Bronchial epithelial cell (primary cell): ENCODE data around the gene PRKG1. TPM values are rescaled to one million over a fixed set of nuclear protein-coding genes. Genes with fewer than 3 reads are reported as not detected.

Source experiments
- DNase-seq: peaks from one replicate; pipeline ENCODE4 v3.0.0-alpha.2; 2010; ENCODE audit warnings: low read depth
- FAIRE-seq: peaks from 2 replicates; lab custom pipeline; 2011; peaks lifted over from hg19 to GRCh38; lab: Jason Lieb, UNC
- H3K27me3 ChIP-seq: 2 replicates; pipeline ENCODE4 v1.5.1; 2011; ENCODE audit warnings: low read length; ENCODE audit not compliant: control insufficient read depth, insufficient read depth
- H3K36me3 ChIP-seq: 2 replicates; pipeline ENCODE4 v1.5.1; 2011; ENCODE audit warnings: low read length; ENCODE audit not compliant: control insufficient read depth, insufficient read depth
- H3K4me3 ChIP-seq: 2 replicates; pipeline ENCODE4 v1.5.1; 2011; ENCODE audit warnings: mild to moderate bottlenecking, low read depth, low read length, control low read depth
- total RNA-seq: library from RNA; depleted of rRNA; stranded (reverse); fragments of >200 nt; gene quantifications from 2 replicates; pipeline ENCODE4 v1.2.1, GENCODE V29; 2014
- TF ChIP-seq, protein P1 (sequence below): IDR thresholded peaks from 2 replicates; pipeline ENCODE4 v1.5.1; 2011; ENCODE audit warnings: mild to moderate bottlenecking, moderate library complexity, low read length, control low read depth, inconsistent platforms; ENCODE audit not compliant: insufficient read depth, severe bottlenecking

The PRKG1 gene
- total RNA-seq, 1 donor from 2014 or later = 0.26 TPM

DNA sequence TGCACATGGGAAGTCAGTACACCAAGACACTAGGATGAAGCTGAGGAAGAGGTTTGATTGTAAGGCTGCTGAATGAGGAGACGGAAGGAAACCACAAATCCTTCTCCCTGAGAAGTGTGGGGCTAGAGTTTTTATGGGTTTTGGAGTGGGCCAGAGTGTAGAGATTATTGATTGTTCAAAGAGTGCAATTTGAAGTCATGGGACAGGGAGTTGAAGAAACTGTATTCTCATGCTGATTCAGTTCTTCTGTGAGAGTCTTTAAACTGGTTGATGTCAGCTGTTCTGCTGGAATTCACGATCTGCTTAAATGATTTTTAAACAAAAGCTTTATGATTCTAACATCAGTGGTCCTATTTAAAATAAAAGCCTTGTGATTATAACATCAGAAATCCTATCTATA, 533.9 kb downstream of the PRKG1 start:
- no peaks in the 10 kb centered on the region for H3K36me3 ChIP-seq
- TF ChIP-seq, protein P1, sequence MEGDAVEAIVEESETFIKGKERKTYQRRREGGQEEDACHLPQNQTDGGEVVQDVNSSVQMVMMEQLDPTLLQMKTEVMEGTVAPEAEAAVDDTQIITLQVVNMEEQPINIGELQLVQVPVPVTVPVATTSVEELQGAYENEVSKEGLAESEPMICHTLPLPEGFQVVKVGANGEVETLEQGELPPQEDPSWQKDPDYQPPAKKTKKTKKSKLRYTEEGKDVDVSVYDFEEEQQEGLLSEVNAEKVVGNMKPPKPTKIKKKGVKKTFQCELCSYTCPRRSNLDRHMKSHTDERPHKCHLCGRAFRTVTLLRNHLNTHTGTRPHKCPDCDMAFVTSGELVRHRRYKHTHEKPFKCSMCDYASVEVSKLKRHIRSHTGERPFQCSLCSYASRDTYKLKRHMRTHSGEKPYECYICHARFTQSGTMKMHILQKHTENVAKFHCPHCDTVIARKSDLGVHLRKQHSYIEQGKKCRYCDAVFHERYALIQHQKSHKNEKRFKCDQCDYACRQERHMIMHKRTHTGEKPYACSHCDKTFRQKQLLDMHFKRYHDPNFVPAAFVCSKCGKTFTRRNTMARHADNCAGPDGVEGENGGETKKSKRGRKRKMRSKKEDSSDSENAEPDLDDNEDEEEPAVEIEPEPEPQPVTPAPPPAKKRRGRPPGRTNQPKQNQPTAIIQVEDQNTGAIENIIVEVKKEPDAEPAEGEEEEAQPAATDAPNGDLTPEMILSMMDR = no peak
- DNase-seq (no peak), FAIRE-seq (no peak)
- no peaks in the 10 kb centered on the region for H3K27me3 ChIP-seq
- H3K4me3 ChIP-seq = no peak overlapping the region

DNA sequence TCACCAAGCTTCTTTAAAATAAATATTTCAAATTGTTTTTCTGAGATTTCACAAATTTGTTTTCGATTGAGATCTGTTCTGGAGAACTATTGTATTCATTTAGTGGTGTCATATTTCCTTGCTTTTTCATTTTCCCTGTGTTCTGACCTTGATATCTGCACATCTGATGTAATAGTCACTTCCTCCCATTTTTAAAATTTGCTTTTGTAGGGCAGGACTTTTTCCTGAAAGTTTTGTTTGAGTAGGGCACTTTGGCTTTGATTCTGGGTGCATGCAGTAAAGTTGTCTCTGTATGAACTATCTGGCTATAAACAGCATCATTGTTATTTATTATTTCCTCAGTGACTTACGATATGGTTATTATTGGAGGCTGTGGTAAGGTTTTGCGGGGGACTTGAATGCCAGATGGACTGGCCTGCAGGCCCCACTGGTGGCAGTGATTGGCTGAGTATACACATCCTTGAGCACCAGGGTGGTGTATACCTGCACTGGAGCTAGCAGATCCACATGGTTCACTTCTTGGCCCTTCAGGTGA, 541.5 kb downstream of the PRKG1 start:
- Histone ChIP-seq H3K36me3 (no peaks in the 10 kb centered on the region), H3K27me3 (no peaks in the 10 kb centered on the region), H3K4me3 (no peak overlapping the region)
- FAIRE-seq (no peak), DNase-seq (no peak)
- TF ChIP-seq, protein P1 = no peak

GRCh38 chr10:51617576-51618235, 543.4 kb downstream of the PRKG1 start:
- DNase-seq = no peak
- TF ChIP-seq, protein P1 = no peak
- no peaks in the 10 kb centered on the region for H3K27me3 ChIP-seq
- H3K4me3 ChIP-seq = no peak overlapping the region
- H3K36me3 ChIP-seq = no peaks in the 10 kb centered on the region
- no peak for FAIRE-seq

GRCh38 chr10:51619365-51619764, 545.1 kb downstream of the PRKG1 start:
- DNase-seq (no peak), FAIRE-seq (no peak)
- no peaks in the 10 kb centered on the region for H3K36me3 ChIP-seq
- TF ChIP-seq, protein P1 = no peak
- no peaks in the 10 kb centered on the region for H3K27me3 ChIP-seq
- H3K4me3 ChIP-seq = no peak overlapping the region

DNA sequence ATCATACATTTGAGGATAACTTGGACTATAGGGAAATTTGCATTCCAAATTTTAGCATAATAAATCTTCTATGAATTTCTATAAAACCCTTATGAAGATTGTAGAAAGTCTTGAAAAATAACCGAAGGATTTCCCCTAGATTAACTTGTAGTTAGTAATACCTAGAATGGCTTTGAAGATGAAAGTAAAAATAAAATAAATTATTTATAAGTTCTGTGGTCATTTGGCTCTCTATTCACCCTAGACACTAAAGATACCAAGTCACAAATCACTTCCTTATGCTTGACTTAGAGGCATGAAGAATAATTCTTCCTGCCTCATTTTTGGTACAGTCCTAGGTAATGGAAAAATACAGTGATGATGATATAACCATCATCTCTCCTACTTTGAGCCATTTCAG, 545.8 kb downstream of the PRKG1 start:
- DNase-seq (no peak), FAIRE-seq (no peak)
- no peaks in the 10 kb centered on the region for H3K27me3 ChIP-seq
- H3K36me3 ChIP-seq = no peaks in the 10 kb centered on the region
- TF ChIP-seq, protein P1 = no peak
- H3K4me3 ChIP-seq = no peak overlapping the region
